Uterus (tissue), 2 donors: ENCODE measurements around the gene SCFD2.

Experiments
- CTCF ChIP-seq, 4 experiments: fragments of 200-600 bp in 2 of 4; fragments of 450-650 bp in 2 of 4; sonication (generic) in 2 of 4; IDR thresholded peaks; one replicate each; pipeline ENCODE4 v1.5.1; 2016 to 2019; ENCODE audit warnings: antibody characterized with exemption in 4 of 4, mild to moderate bottlenecking in 2 of 4, moderate library complexity in 1 of 4
- POLR2A ChIP-seq, 2 donors: fragments of 450-650 bp; IDR thresholded peaks; one replicate each; pipeline ENCODE4 v1.6.1; 2016; ENCODE audit warnings: antibody characterized with exemption in 2 of 2, mild to moderate bottlenecking in 1 of 2, moderate library complexity in 1 of 2

- TF ChIP-seq POLR2A (IDR thresholded peaks at IDR 0.05) (no peak), CTCF (IDR thresholded peaks at IDR 0.05) (no peak)
Measured at GRCh38 chr4:53307210-53307609, 58.7 kb downstream of the SCFD2 start.
